ENCODE measurements around the gene PKN3. TPM values are rescaled to one million over a fixed set of nuclear protein-coding genes. Genes with fewer than 3 reads are reported as not detected.
"Not testable (repeated sequence)": the region's sequence is repeated elsewhere in the genome, so short reads cannot be mapped to it uniquely, and the experiment has no call there.

The PKN3 gene
- total RNA-seq, 4 donors from 2014 or later: 2.4 to 8.4 (median 4.1) TPM

- TF ChIP-seq CTCF (IDR thresholded peaks at IDR 0.05): no peak
- no peak for TF ChIP-seq POLR2A (IDR thresholded peaks at IDR 0.05)
- H3K4me3 ChIP-seq (ENCODE audit: low read depth, poor library complexity, severe bottlenecking): no peak overlapping the region
- intact Hi-C loops (cut with DNase I; ENCODE audit: low total_unique reads): no loop called here
- DNase-seq (ENCODE audit: low spot score in 2 of 2): no peak
- 95 to 99% methylated on average over 3 of the region's 3 CpGs for WGBS, 2 donors
These were observed 44.5 kb upstream of the PKN3 start for GRCh38 chr9:128657796-128658195.

GRCh38 chr9:128666481-128666941, 35.8 kb upstream of the PKN3 start:
- 87 to 90% methylated on average over 8 of the region's 8 CpGs for WGBS, 2 donors
- DNase-seq (ENCODE audit: low spot score in 2 of 2); H3K4me3 ChIP-seq (ENCODE audit: low read depth, poor library complexity, severe bottlenecking); intact Hi-C loops (cut with DNase I; ENCODE audit: low total_unique reads): not testable (repeated sequence)

- TF ChIP-seq POLR2A (IDR thresholded peaks at IDR 0.05) (no peak), CTCF (IDR thresholded peaks at IDR 0.05) (no peak)
- WGBS, 2 donors: 95% methylated on average over 6 of the region's 6 CpGs
- no peak overlapping the region for H3K4me3 ChIP-seq (ENCODE audit: low read depth, poor library complexity, severe bottlenecking)
- intact Hi-C loops (cut with DNase I; ENCODE audit: low total_unique reads): no loop called here
- peak in 1 of 2 donors; percentile 34 for DNase-seq (ENCODE audit: low spot score in 2 of 2)
These were observed 32.5 kb upstream of the PKN3 start for GRCh38 chr9:128669786-128670185.

GRCh38 chr9:128675382-128675781, 26.9 kb upstream of the PKN3 start:
- intact Hi-C loops (cut with DNase I; ENCODE audit: low total_unique reads): no loop called here
- no peak overlapping the region for H3K4me3 ChIP-seq (ENCODE audit: low read depth, poor library complexity, severe bottlenecking)
- TF ChIP-seq POLR2A (IDR thresholded peaks at IDR 0.05): no peak
- no peak for TF ChIP-seq CTCF (IDR thresholded peaks at IDR 0.05)
- DNase-seq (ENCODE audit: low spot score in 2 of 2): no peak
- WGBS, 2 donors: 96 to 98% methylated on average over 4 of the region's 4 CpGs

- intact Hi-C loops (cut with DNase I; ENCODE audit: low total_unique reads): no loop called here
- no peak overlapping the region for H3K4me3 ChIP-seq (ENCODE audit: low read depth, poor library complexity, severe bottlenecking)
- TF ChIP-seq CTCF (IDR thresholded peaks at IDR 0.05) (no peak), POLR2A (IDR thresholded peaks at IDR 0.05) (no peak)
These were observed 24.5 kb upstream of the PKN3 start for GRCh38 chr9:128677794-128678193.

GRCh38 chr9:128683340-128684064, 18.8 kb upstream of the PKN3 start:
- intact Hi-C loops (cut with DNase I; ENCODE audit: low total_unique reads): no loop called here
- no peak for TF ChIP-seq CTCF (IDR thresholded peaks at IDR 0.05)
- TF ChIP-seq POLR2A (IDR thresholded peaks at IDR 0.05): no peak
- peak overlapping the region; percentile 53 for H3K4me3 ChIP-seq (ENCODE audit: low read depth, poor library complexity, severe bottlenecking)
- peak; percentile 66 to 91 for DNase-seq (ENCODE audit: low spot score in 2 of 2)
- WGBS, 2 donors: 3 to 4% methylated on average over 21 of the region's 21 CpGs

More at GRCh38 chr9:128677794-128678193, 24.5 kb upstream of the PKN3 start:
- no peak for DNase-seq (ENCODE audit: low spot score in 2 of 2)
- whole genome bisulfite sequencing, 2 donors: 81 to 85% methylated on average over 10 of the region's 10 CpGs

Measured in lower leg skin (tissue), 4 donors.